Measurements from ENCODE around the gene OR52D1. TPM values are rescaled to one million over a fixed set of nuclear protein-coding genes. Genes with fewer than 3 reads are reported as not detected.
A peak's percentile ranks its signal among the peaks of the same experiment; 100 is the strongest.

Gene OR52D1
- total and polyA plus RNA-seq, 9 of the 15 experiments (the other 6 are each of a cell fraction or from before 2014, with no cell fraction given) = 0.14 to 1.3 (median 0.97) TPM; not detected in 6

DNA sequence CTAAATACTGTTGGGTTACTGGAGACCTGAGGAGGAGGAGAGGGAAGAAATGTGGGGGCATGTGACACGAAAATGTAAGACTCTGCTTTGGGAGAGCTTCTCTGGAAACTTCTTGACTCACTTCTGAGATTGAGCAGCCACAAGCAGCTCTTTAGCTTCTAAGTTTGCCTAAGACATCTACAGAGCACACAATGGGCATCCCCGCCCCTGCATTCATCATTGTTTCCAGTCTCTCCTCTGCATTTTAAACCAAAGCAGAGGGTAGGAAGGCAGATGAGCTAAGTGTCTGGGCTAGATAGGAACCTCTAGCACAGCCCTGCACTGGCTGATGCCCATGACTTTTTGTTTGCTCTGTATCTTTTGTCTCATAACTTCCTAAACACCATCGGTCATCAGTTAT is 2.1 kb upstream of the OR52D1 start (continued):
- TF ChIP-seq, protein P1, sequence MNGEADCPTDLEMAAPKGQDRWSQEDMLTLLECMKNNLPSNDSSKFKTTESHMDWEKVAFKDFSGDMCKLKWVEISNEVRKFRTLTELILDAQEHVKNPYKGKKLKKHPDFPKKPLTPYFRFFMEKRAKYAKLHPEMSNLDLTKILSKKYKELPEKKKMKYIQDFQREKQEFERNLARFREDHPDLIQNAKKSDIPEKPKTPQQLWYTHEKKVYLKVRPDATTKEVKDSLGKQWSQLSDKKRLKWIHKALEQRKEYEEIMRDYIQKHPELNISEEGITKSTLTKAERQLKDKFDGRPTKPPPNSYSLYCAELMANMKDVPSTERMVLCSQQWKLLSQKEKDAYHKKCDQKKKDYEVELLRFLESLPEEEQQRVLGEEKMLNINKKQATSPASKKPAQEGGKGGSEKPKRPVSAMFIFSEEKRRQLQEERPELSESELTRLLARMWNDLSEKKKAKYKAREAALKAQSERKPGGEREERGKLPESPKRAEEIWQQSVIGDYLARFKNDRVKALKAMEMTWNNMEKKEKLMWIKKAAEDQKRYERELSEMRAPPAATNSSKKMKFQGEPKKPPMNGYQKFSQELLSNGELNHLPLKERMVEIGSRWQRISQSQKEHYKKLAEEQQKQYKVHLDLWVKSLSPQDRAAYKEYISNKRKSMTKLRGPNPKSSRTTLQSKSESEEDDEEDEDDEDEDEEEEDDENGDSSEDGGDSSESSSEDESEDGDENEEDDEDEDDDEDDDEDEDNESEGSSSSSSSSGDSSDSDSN (IDR thresholded peaks at IDR 0.05; ENCODE audit: borderline replicate concordance in 1 of 2, low read depth in 2 of 2, low read length in 2 of 2) = no peak
- TF ChIP-seq RFX7 (CRISPR knock-in tag; IDR thresholded peaks at IDR 0.05) = no peak
- TF ChIP-seq, protein P2, sequence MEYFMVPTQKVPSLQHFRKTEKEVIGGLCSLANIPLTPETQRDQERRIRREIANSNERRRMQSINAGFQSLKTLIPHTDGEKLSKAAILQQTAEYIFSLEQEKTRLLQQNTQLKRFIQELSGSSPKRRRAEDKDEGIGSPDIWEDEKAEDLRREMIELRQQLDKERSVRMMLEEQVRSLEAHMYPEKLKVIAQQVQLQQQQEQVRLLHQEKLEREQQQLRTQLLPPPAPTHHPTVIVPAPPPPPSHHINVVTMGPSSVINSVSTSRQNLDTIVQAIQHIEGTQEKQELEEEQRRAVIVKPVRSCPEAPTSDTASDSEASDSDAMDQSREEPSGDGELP (CRISPR knock-in tag; IDR thresholded peaks at IDR 0.05; ENCODE audit: borderline replicate concordance) = no peak
- TF ChIP-seq MXI1 (IDR thresholded peaks at IDR 0.05; ENCODE audit: low read depth, low read length) = no peak
- no peak for TF ChIP-seq U2AF1 (optimal IDR thresholded peaks at IDR 0.05; ENCODE audit: low read depth, low read length)
- no peak for TF ChIP-seq ZNF134 (CRISPR knock-in tag; conservative IDR thresholded peaks at IDR 0.05)
- peak; percentile 34 for TF ChIP-seq POLR2A (conservative IDR thresholded peaks at IDR 0.05)
- TF ChIP-seq, protein P3, sequence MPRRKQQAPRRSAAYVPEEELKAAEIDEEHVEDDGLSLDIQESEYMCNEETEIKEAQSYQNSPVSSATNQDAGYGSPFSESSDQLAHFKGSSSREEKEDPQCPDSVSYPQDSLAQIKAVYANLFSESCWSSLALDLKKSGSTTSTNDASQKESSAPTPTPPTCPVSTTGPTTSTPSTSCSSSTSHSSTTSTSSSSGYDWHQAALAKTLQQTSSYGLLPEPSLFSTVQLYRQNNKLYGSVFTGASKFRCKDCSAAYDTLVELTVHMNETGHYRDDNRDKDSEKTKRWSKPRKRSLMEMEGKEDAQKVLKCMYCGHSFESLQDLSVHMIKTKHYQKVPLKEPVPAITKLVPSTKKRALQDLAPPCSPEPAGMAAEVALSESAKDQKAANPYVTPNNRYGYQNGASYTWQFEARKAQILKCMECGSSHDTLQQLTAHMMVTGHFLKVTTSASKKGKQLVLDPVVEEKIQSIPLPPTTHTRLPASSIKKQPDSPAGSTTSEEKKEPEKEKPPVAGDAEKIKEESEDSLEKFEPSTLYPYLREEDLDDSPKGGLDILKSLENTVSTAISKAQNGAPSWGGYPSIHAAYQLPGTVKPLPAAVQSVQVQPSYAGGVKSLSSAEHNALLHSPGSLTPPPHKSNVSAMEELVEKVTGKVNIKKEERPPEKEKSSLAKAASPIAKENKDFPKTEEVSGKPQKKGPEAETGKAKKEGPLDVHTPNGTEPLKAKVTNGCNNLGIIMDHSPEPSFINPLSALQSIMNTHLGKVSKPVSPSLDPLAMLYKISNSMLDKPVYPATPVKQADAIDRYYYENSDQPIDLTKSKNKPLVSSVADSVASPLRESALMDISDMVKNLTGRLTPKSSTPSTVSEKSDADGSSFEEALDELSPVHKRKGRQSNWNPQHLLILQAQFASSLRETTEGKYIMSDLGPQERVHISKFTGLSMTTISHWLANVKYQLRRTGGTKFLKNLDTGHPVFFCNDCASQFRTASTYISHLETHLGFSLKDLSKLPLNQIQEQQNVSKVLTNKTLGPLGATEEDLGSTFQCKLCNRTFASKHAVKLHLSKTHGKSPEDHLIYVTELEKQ (CRISPR knock-in tag; IDR thresholded peaks at IDR 0.05) = no peak
- TF ChIP-seq EGR1 (conservative IDR thresholded peaks at IDR 0.05) = 0 out of 2 replicates have a peak, but pooled peaks have one; percentile 7

All from K562 (cell line).